GM12865 (cell line): ENCODE measurements around the gene KIF22.
"Not testable (repeated sequence)": the region's sequence is repeated elsewhere in the genome, so short reads cannot be mapped to it uniquely, and the experiment has no call there.

ENCODE experiments used
- DNase-seq: peaks from one replicate; pipeline ENCODE4 v3.0.0; 2010; ENCODE audit warnings: low read depth
- H3K4me3 ChIP-seq: 2 replicates; pipeline ENCODE4 v1.5.1; 2011; ENCODE audit warnings: mild to moderate bottlenecking, low read depth, low read length, control low read depth
- CTCF ChIP-seq: IDR thresholded peaks from 2 replicates; pipeline ENCODE4 v1.5.1; 2011; ENCODE audit warnings: low read length, control low read depth, low read depth, inconsistent platforms; ENCODE audit not compliant: insufficient read depth; ENCODE audit errors: missing control alignments

Gene KIF22

GRCh38 chr16:29760567-29761279, 29.8 kb upstream of the KIF22 start:
- no peak for DNase-seq
- no peak for TF ChIP-seq CTCF
- H3K4me3 ChIP-seq = no peak overlapping the region

- H3K4me3 ChIP-seq, DNase-seq: not testable (repeated sequence)
These were observed 29.3 kb upstream of the KIF22 start for GRCh38 chr16:29761280-29761651.

- TF ChIP-seq CTCF = no peak
- no peak overlapping the region for H3K4me3 ChIP-seq
- DNase-seq = no peak
These were observed 28.7 kb upstream of the KIF22 start for GRCh38 chr16:29761882-29762281.

GRCh38 chr16:29763326-29763725, 27.2 kb upstream of the KIF22 start:
- DNase-seq = no peak
- no peak for TF ChIP-seq CTCF

GRCh38 chr16:29765167-29766032, 25.2 kb upstream of the KIF22 start:
- no peak for DNase-seq
- H3K4me3 ChIP-seq = no peak overlapping the region
- TF ChIP-seq CTCF = no peak

More at GRCh38 chr16:29763326-29763725, 27.2 kb upstream of the KIF22 start:
- H3K4me3 ChIP-seq = no peak overlapping the region

- DNase-seq = no peak
- H3K4me3 ChIP-seq = no peak overlapping the region
- no peak for TF ChIP-seq CTCF
These were observed 24.0 kb upstream of the KIF22 start for GRCh38 chr16:29766571-29766970.

- no peak for TF ChIP-seq CTCF
- no peak overlapping the region for H3K4me3 ChIP-seq
- DNase-seq = no peak
These were observed 23.5 kb upstream of the KIF22 start for GRCh38 chr16:29767062-29767461.
